ENCODE results near the gene CLPSL1. TPM values are rescaled to one million over a fixed set of nuclear protein-coding genes. Genes with fewer than 3 reads are reported as not detected.

CLPSL1 gene
- total and polyA plus RNA-seq, 2 of the 13 experiments (the other 11 are each of a cell fraction or from before 2014, with no cell fraction given): not detected

GRCh38 chr6:35757456-35758123 lies 23.2 kb upstream of the CLPSL1 start (continued):
- TF ChIP-seq NCOA5 (CRISPR knock-in tag; IDR thresholded peaks at IDR 0.05) (no peak), ZNF580 (CRISPR knock-in tag; IDR thresholded peaks at IDR 0.05; ENCODE audit: borderline replicate concordance, low read depth) (no peak), HNRNPLL (IDR thresholded peaks at IDR 0.05; ENCODE audit: low read depth, low read length, poor library complexity, severe bottlenecking) (no peak), ZFX (CRISPR knock-in tag; IDR thresholded peaks at IDR 0.05; ENCODE audit: low read depth) (peak; percentile 15; the same call in 1 of the 2 replicates), ZNF550 (CRISPR knock-in tag; IDR thresholded peaks at IDR 0.05; ENCODE audit: borderline replicate concordance) (no peak), CEBPG (CRISPR knock-in tag; IDR thresholded peaks at IDR 0.05) (0 out of 2 replicates have a peak, but pooled peaks have one; percentile 18), RAD21 (CRISPR knock-in tag; IDR thresholded peaks at IDR 0.05) (peak; percentile 77; the same call in 1 of the 2 replicates), MAFG (CRISPR knock-in tag; IDR thresholded peaks at IDR 0.05) (no peak), LCORL (IDR thresholded peaks at IDR 0.05) (no peak), LCORL (CRISPR knock-in tag; IDR thresholded peaks at IDR 0.05) (no peak), STAG1 (CRISPR knock-in tag; IDR thresholded peaks at IDR 0.05) (peak; percentile 77), THRA (CRISPR knock-in tag; IDR thresholded peaks at IDR 0.05; ENCODE audit: borderline replicate concordance) (0 out of 2 replicates have a peak, but pooled peaks have one; percentile 18), MYPOP (CRISPR knock-in tag; IDR thresholded peaks at IDR 0.05) (no peak), HMG20A (CRISPR knock-in tag; IDR thresholded peaks at IDR 0.05; ENCODE audit: borderline replicate concordance) (no peak), ZMYM4 (CRISPR knock-in tag; IDR thresholded peaks at IDR 0.05) (no peak), ZNF674 (CRISPR knock-in tag; IDR thresholded peaks at IDR 0.05; ENCODE audit: low read depth) (no peak), KDM3A (CRISPR knock-in tag; IDR thresholded peaks at IDR 0.05; ENCODE audit: low read depth) (no peak), CHD4 (IDR thresholded peaks at IDR 0.05; ENCODE audit: borderline replicate concordance, low read length) (no peak), PHB2 (IDR thresholded peaks at IDR 0.05; ENCODE audit: partially characterized antibody) (no peak), ZNF20 (CRISPR knock-in tag; IDR thresholded peaks at IDR 0.05) (no peak), FOXK1 (CRISPR knock-in tag; IDR thresholded peaks at IDR 0.05; ENCODE audit: borderline replicate concordance, low read depth) (0 out of 2 replicates have a peak, but pooled peaks have one; percentile 24), DR1 (CRISPR knock-in tag; IDR thresholded peaks at IDR 0.05) (no peak), MLXIP (CRISPR knock-in tag; IDR thresholded peaks at IDR 0.05; ENCODE audit: borderline replicate concordance) (no peak), SPEN (CRISPR knock-in tag; IDR thresholded peaks at IDR 0.05; ENCODE audit: low read depth) (no peak), ATF4 (CRISPR knock-in tag; IDR thresholded peaks at IDR 0.05) (no peak), GATAD1 (CRISPR knock-in tag; IDR thresholded peaks at IDR 0.05) (no peak)
